NCI-H146 treated with DMSO at 0.1 percent for 48 hours (cell line): ENCODE data around the gene PNMA8C.
"Not testable (repeated sequence)": the region's sequence is repeated elsewhere in the genome, so short reads cannot be mapped to it uniquely, and the experiment has no call there.

Experiments
- DNase-seq: peaks from one replicate; lab custom pipeline; 2025; ENCODE audit not compliant: unreplicated experiment; lab: John Stamatoyannopoulos, UW

Gene PNMA8C

DNA sequence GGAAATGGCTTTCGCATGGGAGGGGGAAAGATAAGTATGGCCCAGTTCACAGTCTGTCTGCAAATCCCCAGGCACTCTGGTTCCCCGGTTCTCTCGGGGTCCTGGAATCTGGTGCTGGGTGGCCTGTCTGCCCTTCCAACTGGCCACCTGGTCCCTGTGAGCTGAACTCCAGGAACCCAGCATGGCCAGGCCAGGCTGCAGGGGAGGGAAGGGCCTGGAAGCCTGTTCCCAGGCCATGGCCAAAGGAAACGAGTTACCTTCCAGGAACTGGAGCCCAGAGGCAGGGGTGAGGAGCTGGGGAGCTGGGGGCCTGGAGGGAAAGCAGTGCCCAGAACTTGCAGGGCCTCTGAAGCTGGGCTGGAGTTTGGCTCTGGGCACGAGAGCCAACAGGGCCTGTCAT lies 19.1 kb upstream of the PNMA8C start:
- DNase-seq, result no peak

DNA sequence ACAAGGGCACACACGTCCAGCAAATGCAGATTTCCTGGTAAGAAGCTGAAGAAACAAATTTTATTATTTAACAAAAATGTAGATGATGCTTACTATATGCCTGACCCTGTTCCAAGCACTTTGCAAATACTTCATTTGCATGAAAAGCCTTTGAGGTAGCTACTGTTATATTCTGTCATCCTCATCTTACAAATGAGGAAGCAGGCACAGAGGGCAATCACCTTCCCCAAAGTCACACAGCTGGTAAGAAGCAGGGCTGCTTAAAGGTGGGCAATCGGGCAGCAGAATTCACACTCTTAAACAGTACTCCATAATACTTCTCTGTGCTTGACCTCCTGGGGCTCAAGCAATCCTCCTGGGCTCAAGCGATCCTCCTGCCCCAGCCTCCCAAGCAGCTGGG lies 18.3 kb upstream of the PNMA8C start:
- no peak for DNase-seq

- no peak for DNase-seq
Measured at GRCh38 chr19:46446021-46446420, 17.3 kb upstream of the PNMA8C start.

DNA sequence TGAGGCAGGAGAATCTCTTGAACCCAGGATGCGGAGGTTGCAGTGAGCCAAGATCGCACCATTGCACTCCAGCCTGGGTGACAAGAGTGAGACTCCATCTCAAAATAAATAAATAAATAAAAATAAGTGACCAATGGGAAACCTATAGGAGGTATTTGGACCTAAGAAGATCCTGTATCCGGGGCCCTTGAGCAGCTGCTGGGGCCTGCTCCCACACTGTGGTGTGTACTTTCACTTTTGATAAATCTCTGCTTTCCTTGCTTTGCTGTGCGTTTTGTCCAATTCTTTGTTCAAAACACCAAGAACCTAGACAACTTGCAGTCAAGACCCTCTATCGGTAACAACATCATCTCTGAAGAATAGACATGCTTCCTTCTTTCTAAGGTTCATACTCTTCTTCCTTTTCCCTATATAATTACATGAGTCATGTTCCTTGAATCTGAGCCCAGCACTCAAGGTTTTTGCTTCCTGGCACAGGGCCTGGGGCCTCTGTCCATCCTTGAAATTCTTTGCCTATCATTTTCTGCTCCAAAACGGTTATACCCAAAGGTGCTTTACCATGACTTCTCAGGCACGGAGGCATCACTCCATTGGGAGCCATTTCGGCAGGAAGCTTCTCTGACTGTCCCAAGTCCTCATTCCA lies 14.2 kb upstream of the PNMA8C start:
- DNase-seq, result no peak

GRCh38 chr19:46441866-46442265 lies 13.1 kb upstream of the PNMA8C start:
- no peak for DNase-seq

DNA sequence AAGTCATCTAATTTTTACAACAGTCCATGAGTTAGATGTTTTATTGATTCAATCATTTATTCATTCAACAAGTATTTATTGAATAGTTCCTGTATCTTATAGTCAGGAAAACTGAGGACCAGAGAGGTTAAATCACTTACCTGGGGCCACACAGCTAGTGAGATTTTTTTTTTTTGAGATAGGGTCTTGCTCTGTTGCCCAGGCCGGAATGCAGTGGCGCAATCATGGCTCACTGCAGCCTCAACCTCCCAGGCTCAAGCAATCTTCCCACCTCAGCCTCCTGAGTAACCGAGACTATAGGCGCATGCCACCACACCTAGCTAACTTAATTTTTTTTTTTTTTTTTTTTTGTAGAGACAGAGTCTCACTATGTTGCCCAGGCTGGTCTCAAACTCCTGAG lies 7.0 kb upstream of the PNMA8C start:
- not testable (repeated sequence) for DNase-seq

- DNase-seq, result no peak
Measured at GRCh38 chr19:46435009-46435408, 6.3 kb upstream of the PNMA8C start.

DNA sequence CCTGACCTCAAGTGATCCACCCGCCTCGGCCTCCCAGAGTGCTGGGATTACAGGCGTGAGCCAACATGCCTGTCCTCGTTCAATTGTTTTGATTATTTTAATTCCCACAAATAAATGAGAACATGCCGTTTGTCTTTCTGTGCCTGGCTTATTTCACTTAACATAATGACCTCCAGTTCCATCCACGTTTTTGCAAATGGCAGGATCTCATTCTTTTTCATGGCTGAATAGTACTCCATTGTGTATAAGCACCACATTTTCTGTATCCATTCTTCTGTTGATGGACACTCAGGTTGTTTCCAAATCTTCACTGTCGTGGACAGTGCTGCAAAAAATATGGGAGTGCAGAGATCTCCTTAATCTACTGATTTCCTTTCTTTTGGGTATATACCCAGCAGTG lies 4.7 kb upstream of the PNMA8C start:
- DNase-seq, result not testable (repeated sequence)

GRCh38 chr19:46431824-46432223 lies 3.1 kb upstream of the PNMA8C start:
- DNase-seq, result no peak

DNA sequence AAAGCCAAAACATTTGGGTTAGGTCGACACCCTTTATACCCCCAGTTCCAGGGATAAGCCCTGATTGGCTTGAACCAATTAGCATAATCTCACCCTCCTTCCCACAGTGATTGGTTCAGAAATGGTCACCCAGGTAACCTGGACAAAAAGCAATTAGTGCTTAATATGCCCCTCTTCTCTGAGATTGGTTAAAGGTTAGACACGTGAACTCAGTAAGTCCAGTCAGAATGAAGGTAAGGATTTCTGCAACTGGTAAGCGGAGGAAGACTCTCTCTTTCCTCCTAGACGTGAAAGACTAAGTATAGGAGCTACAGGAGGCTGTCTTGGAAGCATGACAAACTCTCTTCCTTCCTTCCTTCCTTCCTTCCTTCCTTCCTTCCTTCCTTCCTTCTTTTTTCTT lies 1.3 kb upstream of the PNMA8C start:
- no peak for DNase-seq

DNA sequence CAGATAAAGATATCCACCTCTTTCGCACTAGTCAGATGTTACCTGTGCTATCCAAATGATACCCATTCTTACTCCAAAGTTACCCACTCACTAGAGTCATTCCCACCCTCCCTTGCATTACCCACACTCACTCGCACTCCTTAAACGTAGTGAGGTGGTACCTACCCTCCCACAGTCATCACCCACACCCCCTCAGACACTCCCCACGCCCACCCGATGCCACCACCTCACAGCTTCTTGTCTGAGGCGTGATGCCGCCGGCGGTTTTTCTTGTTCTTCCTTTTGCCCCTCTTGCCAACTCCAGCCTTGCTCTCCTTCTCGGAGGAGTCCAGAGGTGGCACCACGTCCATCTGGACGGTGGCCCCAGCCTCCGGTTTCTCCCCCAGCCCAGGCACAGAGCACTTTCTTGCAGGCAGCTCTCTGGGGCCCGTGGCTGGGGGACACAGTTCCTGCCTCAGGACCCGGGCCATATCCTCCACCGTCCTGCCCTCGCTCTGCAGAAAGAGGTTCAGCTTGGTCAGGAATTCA lies 1.2 kb downstream of the PNMA8C start:
- DNase-seq, result no peak

- peak; percentile 76 for DNase-seq
Measured at GRCh38 chr19:46426506-46427162, 2.1 kb downstream of the PNMA8C start.

- no peak for DNase-seq
Measured at GRCh38 chr19:46426035-46426505, 2.7 kb downstream of the PNMA8C start.

- no peak for DNase-seq
Measured at GRCh38 chr19:46423188-46423587, 5.5 kb downstream of the PNMA8C start.

- DNase-seq, result no peak
Measured at GRCh38 chr19:46422344-46422743, 6.4 kb downstream of the PNMA8C start.

GRCh38 chr19:46420056-46420455 lies 8.7 kb downstream of the PNMA8C start:
- DNase-seq, result no peak

DNA sequence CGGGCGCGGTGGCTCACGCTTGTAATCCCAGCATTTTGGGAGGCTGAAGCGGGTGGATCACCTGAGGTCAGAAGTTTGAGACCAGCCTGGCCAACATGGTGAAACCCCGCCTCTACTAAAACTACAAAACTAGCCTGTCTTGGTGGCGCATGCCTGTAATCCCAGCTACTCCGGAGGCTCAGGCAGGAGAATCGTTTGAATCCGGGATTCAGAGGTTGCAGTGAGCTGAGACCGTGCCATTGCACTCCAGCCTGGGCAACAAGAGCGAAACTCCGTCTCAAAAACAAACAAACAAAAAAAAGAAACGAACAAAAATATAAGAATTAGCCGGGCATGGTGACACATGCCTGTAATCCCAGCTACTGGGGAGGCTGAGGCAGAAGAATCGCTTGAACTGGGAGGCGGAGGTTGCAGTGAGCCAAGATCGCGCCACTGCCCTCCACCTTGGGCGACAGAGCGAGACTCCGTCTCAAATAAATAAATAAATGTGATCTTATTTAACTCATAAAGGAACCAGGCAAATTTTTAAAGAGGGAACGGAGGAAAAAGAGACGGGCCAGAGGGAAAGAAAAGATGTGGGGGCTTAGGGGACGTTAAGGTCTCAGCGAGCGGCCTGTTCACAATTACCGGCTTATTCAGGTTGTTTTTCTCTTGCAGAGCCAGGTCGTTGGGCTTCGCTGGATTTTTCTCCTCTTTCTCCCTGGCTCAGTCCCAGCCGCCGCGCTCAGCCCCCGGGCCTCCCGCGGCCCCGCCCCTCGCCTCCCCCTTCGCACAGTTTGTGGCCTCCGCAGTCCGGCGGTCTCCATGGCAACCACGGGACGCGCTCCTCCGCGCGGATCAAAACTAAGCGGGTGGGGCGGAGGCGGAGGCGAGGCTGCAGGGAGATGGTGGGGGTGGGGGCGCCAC lies 12.7 kb downstream of the PNMA8C start:
- DNase-seq, result peak; percentile 80

GRCh38 chr19:46414899-46415298 lies 13.8 kb downstream of the PNMA8C start:
- DNase-seq, result not testable (repeated sequence)

DNA sequence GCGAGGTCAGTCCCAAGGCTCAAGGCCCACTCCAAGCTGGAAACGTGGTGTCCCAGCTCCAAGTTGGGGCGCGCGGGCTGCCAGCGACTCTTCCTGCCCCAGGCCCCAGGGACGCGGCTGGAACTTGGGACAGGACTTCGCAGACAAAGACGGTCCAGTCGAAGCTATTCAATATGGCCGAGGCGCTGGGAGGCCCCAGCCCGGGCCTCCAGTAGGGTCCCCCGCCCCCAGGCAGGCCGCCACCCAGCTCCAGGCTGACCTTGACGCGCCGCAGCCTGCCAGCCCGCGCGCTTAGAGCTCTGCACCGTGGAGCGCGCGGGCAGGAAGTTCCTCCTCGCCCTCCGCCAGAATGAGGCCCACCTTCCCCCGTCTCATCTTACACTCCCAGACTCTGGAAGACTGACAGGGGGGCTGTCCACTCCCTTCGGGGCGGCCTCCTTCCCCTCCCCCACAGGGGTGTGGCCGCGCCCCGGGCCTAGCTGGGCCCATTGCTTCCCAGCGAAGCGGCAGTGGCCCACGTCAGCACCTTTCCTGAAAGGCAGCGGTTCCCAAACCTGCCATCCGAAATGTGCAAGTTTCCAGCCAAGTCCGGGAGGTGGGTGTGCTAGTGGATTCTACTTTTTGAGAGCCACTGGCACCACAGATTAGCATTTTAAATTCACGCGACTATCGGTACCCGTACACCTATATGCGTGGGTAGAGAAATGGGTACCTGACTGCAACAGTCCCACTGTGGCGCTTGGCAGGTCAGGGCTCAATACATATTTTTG lies 15.3 kb downstream of the PNMA8C start, which contains the start of gene CCDC8:
CCDC8 (minus strand) TSS at position 303 of the 770 bp plus-strand sequence. CDS start 754 bp downstream, outside the sequence.
- no peak for DNase-seq

DNA sequence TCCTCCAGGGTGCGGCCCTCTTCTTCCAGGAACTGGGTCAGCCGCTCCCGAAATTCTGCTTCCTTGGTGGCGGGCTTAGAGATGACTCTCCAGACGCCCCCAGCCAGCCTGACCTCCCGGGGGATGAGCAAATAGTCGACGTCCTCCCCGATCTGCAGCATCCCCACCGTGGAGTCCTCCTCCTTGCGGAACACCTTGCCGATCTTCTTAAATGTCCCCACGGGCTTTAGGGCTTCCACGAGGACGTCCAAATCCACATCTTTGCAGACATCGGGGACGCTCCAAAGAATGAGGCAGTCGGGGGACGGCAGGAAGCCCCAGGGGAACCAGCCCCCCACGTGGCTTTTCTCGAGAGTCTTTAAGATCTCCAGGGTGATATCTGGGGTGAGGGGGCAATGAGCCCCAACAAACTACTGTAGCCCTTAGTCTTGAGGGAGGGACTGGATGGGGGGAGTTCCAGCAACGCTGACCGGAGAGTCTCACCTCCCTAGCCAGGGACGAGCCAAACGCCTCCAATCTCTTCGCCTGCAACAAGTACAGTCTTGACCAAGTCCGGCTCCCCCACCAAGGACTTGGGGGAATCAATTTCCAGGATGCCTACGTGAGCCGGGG lies 16.0 kb downstream of the PNMA8C start:
- DNase-seq, result no peak
